Endothelial cell of hepatic sinusoid (primary cell): ENCODE measurements around the gene SYCE1L.
"Not testable (repeated sequence)": the region's sequence is repeated elsewhere in the genome, so short reads cannot be mapped to it uniquely, and the experiment has no call there.

Experiments used
- in situ Hi-C: cut with HindIII; loops from 2 replicates; pipeline ENCODE4 v1.10.0; 2017; ENCODE audit warnings: low sequenced_read_pairs

The SYCE1L gene, protein sequence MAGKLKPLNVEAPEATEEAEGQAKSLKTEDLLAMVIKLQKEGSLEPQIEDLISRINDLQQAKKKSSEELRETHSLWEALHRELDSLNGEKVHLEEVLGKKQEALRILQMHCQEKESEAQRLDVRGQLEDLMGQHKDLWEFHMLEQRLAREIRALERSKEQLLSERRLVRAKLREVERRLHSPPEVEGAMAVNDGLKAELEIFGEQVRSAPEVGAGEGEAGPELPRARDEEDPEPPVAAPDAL

DNA sequence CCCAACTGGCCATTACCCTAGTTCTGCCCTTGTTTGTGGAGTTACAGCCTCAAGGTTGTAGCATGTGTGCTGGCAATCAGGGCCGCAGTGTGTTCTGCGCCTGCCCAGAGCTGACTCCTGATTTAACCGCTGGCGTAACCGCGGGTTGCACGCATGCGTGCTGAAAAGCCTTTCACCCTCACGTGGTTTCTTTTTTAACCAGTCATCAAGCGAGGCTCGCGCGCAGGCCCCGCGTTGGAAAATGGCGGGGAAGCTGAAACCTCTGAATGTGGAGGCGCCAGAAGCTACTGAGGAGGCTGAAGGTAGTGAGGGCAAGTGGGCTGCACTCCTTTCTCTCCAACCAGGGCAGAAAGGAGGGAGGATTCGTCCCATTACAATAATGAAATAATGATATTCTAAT is at the start of gene SYCE1L:
Gene SYCE1L (plus strand): TSS at position 198 of the 400 bp plus-strand sequence. CDS start 44 bp downstream, at position 242.
- in situ Hi-C loops: no loop called here

DNA sequence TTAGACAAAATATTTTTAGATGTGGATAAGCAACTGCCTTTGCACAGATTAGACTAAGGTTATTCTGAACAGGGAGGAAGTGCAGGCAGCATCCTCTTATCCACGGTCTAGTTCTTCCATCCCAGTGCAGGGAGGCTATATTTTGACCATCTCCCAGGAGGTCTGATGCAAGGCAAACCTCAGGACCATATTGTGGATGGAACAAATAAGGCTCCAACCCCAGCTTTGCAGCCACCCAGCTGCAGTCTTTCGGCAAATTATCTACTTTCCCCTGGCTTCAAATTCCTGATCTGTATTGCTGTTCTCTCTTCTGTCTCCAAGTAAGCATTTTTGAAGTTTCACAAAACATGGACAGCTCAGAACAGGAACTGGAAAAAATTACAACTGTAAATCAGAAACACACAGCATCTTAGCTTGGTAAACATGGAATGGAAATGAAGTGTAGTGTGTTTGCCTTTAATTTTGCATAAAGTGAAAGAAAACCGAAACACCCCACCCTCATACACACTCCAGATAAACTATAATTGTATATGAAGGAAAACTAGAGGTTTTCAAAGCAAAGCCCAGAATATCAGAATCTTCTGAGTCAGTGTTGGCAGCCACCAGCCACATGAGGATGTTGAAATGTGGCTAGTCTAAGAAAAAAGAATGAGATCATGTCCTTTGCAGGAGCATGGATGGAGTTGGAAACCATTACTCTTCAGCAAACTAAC is 41.7 kb upstream of the SYCE1L start:
- in situ Hi-C loops: no loop called here

GRCh38 chr16:77158293-77158692 is 40.9 kb upstream of the SYCE1L start:
- in situ Hi-C loops: no loop called here

DNA sequence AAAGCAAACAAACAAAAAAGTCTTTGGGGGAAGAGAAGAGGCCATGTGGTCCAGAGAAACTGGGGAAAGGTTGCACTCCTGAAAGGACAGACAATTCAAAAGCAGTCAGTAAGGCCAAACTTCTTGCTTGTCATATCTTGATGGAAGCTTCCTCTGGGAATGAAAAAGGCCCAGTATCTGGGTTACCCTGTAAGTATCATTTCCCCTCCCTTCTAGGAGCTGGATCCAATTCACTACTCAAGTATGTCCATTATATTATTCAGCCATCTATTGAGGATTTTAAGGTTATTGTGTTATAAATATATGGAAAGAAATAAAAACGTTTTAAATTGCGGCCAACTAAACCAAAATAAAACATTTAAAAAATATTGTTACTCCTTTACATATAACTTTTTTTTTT is 34.2 kb upstream of the SYCE1L start:
- in situ Hi-C loops: loop anchor here (10.0 kb wide), 1 partner anchor 1380 kb away; no protein-coding TSS in a partner anchor

GRCh38 chr16:77165536-77166236 is 33.5 kb upstream of the SYCE1L start:
- in situ Hi-C loops: loop anchor here (10.0 kb wide), 1 partner anchor 1381 kb away; no protein-coding TSS in a partner anchor

GRCh38 chr16:77166726-77167125 is 32.5 kb upstream of the SYCE1L start:
- in situ Hi-C loops: loop anchor here (10.0 kb wide), 1 partner anchor 1382 kb away; no protein-coding TSS in a partner anchor

DNA sequence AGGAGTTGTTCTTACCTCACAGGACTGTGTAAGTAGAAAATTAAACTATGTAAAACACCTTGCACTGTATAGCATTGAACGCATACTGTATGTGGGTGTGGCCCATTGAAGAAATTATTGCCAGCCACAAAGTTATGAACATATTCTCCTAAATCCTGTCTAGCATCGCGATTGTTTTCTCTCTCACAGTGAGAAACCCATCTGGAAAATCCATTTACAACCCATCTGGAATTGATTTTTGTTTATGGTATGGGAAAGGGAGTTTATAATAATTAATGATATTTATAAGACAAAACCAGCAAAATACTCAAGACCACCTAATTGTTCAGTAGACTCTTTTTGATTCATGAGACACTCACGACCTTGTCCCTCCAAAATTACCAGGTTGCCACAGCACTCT is 30.3 kb upstream of the SYCE1L start:
- in situ Hi-C loops: loop anchor here (10.0 kb wide), 1 partner anchor 1384 kb away; no protein-coding TSS in a partner anchor

- in situ Hi-C loops: loop anchor here (10.0 kb wide), 1 partner anchor 1385 kb away; no protein-coding TSS in a partner anchor
These were observed 29.5 kb upstream of the SYCE1L start for GRCh38 chr16:77169650-77170236.

DNA sequence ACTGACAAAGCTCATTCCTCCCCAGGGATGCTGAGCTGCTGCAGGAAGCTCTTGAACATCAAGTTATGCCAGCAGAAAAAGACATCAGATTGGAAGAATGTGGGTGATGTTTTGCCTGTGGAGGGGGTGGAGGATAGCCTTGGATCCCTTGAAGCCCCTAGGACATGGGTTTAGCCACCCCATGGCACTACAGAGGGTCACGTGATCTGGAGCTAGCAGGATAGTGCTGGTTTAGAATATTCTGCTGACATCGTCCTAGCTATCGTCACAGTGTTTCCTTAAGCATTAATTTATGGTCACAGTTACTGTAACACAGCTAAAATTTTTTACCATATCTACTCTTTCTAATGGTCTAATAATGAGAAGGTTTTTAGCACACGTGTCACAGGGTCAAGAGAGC is 28.4 kb upstream of the SYCE1L start:
- in situ Hi-C loops: no loop called here

GRCh38 chr16:77171745-77172635 is 27.2 kb upstream of the SYCE1L start:
- in situ Hi-C loops: no loop called here

- in situ Hi-C loops: no loop called here
These were observed 26.3 kb upstream of the SYCE1L start for GRCh38 chr16:77172951-77173350.

DNA sequence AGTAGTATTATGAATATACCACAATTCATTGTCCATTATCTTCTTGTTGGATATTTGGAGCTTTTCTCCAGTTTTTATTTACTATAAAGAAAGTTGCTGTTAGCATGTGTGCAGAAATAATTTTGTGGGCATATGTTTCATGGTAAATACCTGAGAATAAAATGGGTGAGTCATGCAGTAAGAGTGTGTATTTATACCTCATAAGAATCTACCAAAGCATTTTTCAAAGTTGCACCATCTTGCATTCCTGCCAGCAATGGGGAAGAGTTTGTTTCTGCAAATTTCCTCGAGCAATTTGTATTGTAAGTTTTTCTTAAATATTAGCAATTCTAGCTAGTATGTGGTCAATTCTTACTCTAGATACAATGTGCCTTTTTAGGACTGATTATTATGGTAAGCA is 16.1 kb upstream of the SYCE1L start:
- in situ Hi-C loops: no loop called here

GRCh38 chr16:77186298-77186697 is 12.9 kb upstream of the SYCE1L start:
- in situ Hi-C loops: not testable (repeated sequence)

- in situ Hi-C loops: no loop called here
These were observed 9.1 kb upstream of the SYCE1L start for GRCh38 chr16:77190190-77190477.

- in situ Hi-C loops: no loop called here
These were observed 8.5 kb upstream of the SYCE1L start, which contains the start of gene MON1B for GRCh38 chr16:77190478-77191258. TSS of gene MON1B (plus strand) at chr16:77191190. CDS start at chr16:77191486, 296 bp downstream.

GRCh38 chr16:77191259-77191969 is 7.8 kb upstream of the SYCE1L start:
- in situ Hi-C loops: no loop called here

DNA sequence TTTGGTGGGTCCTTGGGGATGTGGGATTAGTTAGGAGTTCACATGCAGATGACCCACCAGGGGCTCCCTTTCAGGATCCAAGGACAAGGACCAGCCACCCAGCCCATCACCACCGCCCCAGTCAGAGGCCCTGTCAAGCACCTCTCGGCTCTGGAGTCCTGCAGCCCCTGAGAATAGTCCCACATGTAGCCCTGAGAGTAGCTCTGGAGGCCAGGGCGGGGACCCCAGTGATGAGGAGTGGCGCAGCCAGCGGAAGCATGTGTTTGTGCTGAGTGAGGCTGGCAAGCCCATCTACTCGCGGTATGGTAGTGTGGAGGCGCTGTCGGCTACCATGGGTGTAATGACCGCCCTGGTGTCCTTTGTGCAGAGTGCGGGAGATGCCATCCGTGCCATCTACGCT is 5.8 kb upstream of the SYCE1L start:
- in situ Hi-C loops: no loop called here

DNA sequence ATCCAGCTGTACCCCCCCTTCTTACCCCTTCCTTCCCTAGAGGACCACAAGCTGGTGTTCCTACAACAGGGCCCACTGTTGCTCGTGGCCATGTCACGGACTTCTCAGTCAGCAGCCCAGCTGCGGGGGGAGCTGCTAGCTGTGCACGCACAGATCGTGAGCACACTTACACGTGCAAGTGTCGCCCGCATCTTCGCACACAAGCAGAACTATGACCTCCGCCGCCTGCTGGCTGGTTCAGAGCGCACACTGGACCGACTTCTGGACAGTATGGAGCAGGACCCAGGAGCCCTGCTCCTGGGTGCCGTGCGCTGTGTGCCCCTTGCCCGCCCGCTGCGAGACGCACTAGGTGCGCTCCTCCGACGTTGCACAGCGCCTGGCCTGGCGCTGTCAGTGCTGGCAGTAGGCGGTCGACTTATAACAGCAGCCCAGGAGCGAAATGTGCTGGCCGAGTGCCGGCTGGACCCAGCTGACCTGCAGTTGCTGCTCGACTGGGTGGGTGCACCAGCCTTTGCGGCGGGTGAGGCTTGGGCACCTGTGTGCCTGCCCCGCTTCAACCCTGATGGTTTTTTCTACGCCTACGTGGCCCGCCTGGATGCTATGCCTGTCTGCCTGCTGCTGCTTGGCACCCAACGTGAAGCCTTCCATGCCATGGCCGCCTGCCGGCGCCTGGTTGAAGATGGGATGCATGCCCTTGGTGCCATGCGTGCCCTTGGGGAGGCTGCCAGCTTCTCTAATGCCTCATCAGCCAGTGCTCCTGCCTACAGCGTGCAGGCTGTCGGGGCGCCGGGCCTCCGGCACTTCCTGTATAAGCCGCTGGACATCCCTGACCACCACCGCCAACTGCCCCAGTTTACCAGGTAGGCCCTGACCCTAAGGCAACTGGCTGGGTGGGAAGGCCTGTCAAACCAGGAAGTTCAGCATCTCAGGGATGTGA is 4.6 kb upstream of the SYCE1L start:
- in situ Hi-C loops: no loop called here
